Vagina (tissue), 2 donors: ENCODE results near the gene MCM9.

ENCODE experiments used
- POLR2A ChIP-seq, 2 donors: fragments of 450-650 bp; IDR thresholded peaks; one replicate each; pipeline ENCODE4 v1.6.1; 2017; ENCODE audit warnings: antibody characterized with exemption in 2 of 2, mild to moderate bottlenecking in 2 of 2, moderate library complexity in 2 of 2
- TF ChIP-seq, protein P1 (sequence below), 3 experiments: fragments of 450-650 bp in 2 of 3; fragments of 200-600 bp in 1 of 3; sonication (generic) in 1 of 3; IDR thresholded peaks; one replicate each; pipeline ENCODE4 v1.5.1; 2017 to 2019; ENCODE audit warnings: antibody characterized with exemption in 3 of 3, mild to moderate bottlenecking in 2 of 3, moderate library complexity in 2 of 3

DNA sequence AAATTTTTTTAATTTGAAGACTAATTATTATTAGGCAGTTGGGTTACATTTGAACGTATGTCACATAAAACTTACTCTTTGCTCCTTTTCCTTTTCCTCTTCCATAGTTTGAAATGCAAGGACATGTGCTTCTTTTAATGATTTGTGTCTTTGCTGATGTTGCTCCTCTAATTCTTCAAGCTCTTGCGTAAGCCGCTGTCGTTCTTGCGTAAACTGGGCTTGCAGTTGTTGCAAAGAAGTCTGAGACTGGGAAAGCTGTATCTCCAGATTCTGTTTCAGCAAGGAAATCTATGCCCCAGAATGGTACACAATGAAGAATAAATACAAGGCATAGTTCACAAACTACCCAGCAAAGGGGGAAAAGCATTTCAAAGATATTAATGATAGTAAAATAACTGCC lies 45.1 kb upstream of the MCM9 start:
- TF ChIP-seq, protein P1, sequence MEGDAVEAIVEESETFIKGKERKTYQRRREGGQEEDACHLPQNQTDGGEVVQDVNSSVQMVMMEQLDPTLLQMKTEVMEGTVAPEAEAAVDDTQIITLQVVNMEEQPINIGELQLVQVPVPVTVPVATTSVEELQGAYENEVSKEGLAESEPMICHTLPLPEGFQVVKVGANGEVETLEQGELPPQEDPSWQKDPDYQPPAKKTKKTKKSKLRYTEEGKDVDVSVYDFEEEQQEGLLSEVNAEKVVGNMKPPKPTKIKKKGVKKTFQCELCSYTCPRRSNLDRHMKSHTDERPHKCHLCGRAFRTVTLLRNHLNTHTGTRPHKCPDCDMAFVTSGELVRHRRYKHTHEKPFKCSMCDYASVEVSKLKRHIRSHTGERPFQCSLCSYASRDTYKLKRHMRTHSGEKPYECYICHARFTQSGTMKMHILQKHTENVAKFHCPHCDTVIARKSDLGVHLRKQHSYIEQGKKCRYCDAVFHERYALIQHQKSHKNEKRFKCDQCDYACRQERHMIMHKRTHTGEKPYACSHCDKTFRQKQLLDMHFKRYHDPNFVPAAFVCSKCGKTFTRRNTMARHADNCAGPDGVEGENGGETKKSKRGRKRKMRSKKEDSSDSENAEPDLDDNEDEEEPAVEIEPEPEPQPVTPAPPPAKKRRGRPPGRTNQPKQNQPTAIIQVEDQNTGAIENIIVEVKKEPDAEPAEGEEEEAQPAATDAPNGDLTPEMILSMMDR (IDR thresholded peaks at IDR 0.05), result no peak
- TF ChIP-seq POLR2A (IDR thresholded peaks at IDR 0.05), result no peak
